Brain microvascular endothelial cell (primary cell): Measurements from ENCODE around the gene SLC25A42.

Experiments used
- DNase-seq: peaks from one replicate; pipeline ENCODE4 v3.0.0-alpha.2; 2020
- H3K27ac ChIP-seq: fragments of 250-450 bp; sonication (Bioruptor Pico); 2 replicates; pipeline ENCODE4 v1.5.1; 2020; ENCODE audit warnings: mild to moderate bottlenecking, moderate library complexity
- H3K27me3 ChIP-seq: fragments of 250-450 bp; sonication (Bioruptor Pico); replicated peaks from 2 replicates; pipeline ENCODE4 v1.5.1; 2020; ENCODE audit warnings: mild to moderate bottlenecking
- H3K36me3 ChIP-seq: fragments of 250-450 bp; sonication (Bioruptor Pico); replicated peaks from 2 replicates; pipeline ENCODE4 v1.5.1; 2020; ENCODE audit warnings: mild to moderate bottlenecking
- H3K4me3 ChIP-seq: 2 replicates; pipeline ENCODE4 v1.5.1; 2011; ENCODE audit warnings: low read depth, mild to moderate bottlenecking, control low read depth, low read length, moderate library complexity
- CTCF ChIP-seq: IDR thresholded peaks from 2 replicates; pipeline ENCODE4 v1.5.1; 2011; ENCODE audit warnings: low read depth, mild to moderate bottlenecking, moderate library complexity, low read length, control low read depth, inconsistent platforms; ENCODE audit errors: missing control alignments
- in situ Hi-C: cut with HindIII; loops from 2 replicates; pipeline ENCODE4 v1.10.0; 2017; ENCODE audit warnings: low sequenced_read_pairs, low pct_ligation_motif_present

SLC25A42 gene

GRCh38 chr19:19043481-19043880 lies 20.3 kb upstream of the SLC25A42 start:
- no peak overlapping the region for H3K27ac ChIP-seq
- in situ Hi-C loops: no loop called here
- no peak for DNase-seq
- no peak for TF ChIP-seq CTCF
- H3K4me3 ChIP-seq: no peak overlapping the region
- peaks cover 30% of the 10 kb centered on the region for H3K36me3 ChIP-seq
- H3K27me3 ChIP-seq: no peaks in the 10 kb centered on the region

DNA sequence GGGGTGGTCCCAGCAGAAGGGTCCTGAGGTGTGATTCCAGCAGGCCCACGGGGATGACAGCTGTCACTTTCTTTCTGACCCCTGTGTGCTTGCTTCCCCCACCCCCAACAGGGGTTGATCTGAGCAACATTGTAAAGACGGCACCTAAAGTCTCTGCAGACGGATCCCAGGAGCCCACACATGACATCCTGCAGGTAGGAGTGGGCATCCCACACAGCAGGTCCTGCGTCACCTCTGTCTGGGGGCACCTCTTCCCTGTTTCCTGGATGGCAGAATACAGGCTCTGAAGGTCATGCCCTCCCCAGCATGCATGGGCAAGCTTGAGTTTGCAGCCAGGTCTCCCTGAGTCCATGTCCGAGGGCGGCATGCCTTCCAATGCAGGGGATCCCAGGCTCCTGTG lies 19.9 kb upstream of the SLC25A42 start:
- Histone ChIP-seq H3K27ac (no peak overlapping the region), H3K4me3 (no peak overlapping the region), H3K36me3 (peaks cover 30% of the 10 kb centered on the region), H3K27me3 (no peaks in the 10 kb centered on the region)
- no peak for DNase-seq
- no peak for TF ChIP-seq CTCF
- in situ Hi-C loops: no loop called here

DNA sequence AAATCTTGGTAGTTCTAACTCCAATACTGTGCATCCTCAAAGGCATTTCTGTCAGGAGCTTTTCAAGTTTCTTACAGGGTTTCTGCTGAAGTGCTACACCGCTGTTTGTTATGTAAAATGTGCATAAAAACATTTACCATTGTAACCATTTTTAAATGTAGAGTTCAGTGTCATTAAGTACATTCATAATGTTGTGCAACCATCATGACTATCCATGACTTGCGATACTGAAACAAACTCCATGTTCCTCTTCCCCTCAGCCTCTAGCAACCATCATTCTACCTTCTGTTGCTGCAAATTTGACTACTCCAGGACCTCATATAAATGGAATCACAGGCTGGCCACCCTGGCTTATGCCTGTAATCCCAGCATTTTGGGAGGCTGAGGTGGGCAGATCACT lies 14.4 kb upstream of the SLC25A42 start:
- no peak overlapping the region for H3K4me3 ChIP-seq
- DNase-seq: no peak
- in situ Hi-C loops: no loop called here
- H3K27ac ChIP-seq: no peak overlapping the region
- peaks cover 38% of the 10 kb centered on the region for H3K36me3 ChIP-seq
- no peaks in the 10 kb centered on the region for H3K27me3 ChIP-seq
- TF ChIP-seq CTCF: no peak

DNA sequence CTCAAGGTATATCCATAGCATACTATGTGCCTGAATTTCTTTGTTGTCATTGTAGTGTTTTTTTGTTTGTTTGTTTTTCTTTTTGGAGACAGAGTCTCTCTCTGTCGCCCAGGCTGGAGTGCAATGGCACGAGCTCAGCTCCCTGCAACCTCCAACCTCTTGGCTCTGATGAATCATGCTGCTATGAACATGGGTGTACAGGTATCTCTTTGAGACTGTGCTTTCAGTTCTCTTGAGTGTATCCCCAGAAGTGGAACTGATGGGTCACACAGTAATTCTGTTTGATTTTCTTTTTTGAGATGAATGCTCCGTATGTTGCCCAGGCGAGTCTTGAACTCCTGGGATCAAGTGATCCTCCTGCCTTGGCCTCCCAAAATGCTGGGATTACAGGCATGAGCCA lies 13.7 kb upstream of the SLC25A42 start:
- H3K27ac ChIP-seq: no peak overlapping the region
- DNase-seq: no peak
- H3K36me3 ChIP-seq: peaks cover 40% of the 10 kb centered on the region
- no peak overlapping the region for H3K4me3 ChIP-seq
- TF ChIP-seq CTCF: no peak
- H3K27me3 ChIP-seq: no peaks in the 10 kb centered on the region
- in situ Hi-C loops: no loop called here

DNA sequence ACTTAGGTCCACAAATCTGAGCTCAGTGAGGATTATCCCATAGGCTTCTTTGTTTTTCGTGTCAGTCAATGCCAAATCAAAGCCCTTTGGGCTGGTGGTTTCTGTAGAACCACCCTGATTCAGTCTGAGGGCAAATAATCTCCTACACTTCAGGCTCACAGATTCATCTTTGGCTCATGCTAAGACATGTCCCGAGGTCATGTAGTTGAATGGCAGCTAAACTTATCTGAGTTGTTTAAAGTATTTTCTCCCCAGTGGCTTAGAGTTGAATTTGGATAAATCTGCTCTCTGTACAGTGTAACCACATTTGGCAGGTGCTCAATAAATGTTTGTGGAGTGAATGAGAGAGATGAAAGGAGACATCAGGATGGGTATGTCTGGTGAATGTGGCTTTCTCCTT lies 13.1 kb upstream of the SLC25A42 start:
- DNase-seq: no peak
- in situ Hi-C loops: no loop called here
- H3K36me3 ChIP-seq: peaks cover 46% of the 10 kb centered on the region
- H3K4me3 ChIP-seq: no peak overlapping the region
- no peak overlapping the region for H3K27ac ChIP-seq
- H3K27me3 ChIP-seq: no peaks in the 10 kb centered on the region
- no peak for TF ChIP-seq CTCF

DNA sequence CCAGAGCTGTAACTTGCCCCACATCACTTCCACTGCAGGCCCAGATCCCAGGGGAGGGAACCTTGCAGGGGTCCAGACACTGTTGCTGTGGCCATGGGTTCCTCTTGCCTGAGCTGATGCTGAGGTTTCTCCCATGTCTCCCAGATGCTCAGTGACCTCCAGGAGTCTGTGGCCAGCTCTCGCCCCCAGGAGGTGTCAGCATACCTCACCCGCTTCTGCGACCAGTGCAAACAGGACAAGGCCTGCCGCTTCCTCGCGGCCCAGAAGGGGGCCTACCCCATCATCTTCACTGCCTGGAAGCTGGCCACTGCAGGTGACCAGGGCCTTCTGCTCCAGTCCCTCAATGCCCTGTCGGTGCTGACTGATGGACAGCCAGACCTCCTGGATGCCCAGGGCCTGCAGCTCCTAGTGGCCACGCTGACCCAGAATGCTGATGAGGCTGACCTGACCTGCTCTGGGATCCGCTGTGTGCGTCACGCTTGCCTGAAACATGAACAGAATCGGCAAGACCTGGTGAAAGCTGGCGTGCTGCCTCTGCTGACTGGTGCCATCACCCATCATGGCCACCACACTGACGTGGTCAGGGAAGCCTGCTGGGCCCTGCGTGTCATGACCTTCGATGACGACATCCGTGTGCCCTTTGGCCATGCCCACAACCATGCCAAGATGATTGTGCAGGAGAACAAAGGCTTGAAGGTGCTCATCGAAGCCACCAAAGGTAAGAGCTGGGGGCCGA lies 12.1 kb upstream of the SLC25A42 start:
- no peaks in the 10 kb centered on the region for H3K27me3 ChIP-seq
- DNase-seq: no peak
- TF ChIP-seq CTCF: no peak
- peaks cover 47% of the 10 kb centered on the region for H3K36me3 ChIP-seq
- H3K4me3 ChIP-seq: no peak overlapping the region
- no peak overlapping the region for H3K27ac ChIP-seq
- in situ Hi-C loops: no loop called here
